Breast epithelium (tissue), 3 donors: ENCODE results near the gene WIPF1.

Experiments
- POLR2A ChIP-seq: fragments of 450-650 bp; IDR thresholded peaks from one replicate; pipeline ENCODE4 v1.6.1; 2016; ENCODE audit warnings: antibody characterized with exemption, mild to moderate bottlenecking, moderate library complexity
- TF ChIP-seq, protein P1 (sequence below), 3 donors: fragments of 450-650 bp; IDR thresholded peaks; one replicate each; pipeline ENCODE4 v1.5.1; 2016 to 2017; ENCODE audit warnings: antibody characterized with exemption in 3 of 3, mild to moderate bottlenecking in 3 of 3, moderate library complexity in 3 of 3

DNA sequence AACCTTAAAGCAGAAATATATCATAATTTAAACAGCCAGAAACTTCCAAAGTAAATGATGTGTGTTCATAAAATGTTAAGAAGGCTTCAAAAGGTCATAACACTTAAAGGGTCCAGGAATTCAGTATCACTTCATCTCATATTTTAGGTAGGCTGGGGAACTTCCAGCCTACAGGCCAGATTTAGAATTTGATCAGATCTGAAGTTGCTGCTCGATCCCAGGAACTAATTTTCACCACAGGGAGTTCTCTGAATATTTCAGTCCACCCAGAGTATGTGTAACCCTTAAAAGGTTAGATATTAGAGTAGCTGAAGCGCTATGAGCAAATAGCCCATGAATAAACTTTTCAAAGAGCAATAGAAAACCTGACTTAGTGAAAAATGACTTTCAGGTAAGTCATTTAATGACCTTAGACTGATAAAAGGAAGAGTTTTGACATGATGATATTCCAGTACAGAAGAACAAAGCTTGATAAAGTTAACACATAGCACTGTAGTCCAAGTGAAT, 1.7 kb downstream of the WIPF1 start:
- TF ChIP-seq, protein P1, sequence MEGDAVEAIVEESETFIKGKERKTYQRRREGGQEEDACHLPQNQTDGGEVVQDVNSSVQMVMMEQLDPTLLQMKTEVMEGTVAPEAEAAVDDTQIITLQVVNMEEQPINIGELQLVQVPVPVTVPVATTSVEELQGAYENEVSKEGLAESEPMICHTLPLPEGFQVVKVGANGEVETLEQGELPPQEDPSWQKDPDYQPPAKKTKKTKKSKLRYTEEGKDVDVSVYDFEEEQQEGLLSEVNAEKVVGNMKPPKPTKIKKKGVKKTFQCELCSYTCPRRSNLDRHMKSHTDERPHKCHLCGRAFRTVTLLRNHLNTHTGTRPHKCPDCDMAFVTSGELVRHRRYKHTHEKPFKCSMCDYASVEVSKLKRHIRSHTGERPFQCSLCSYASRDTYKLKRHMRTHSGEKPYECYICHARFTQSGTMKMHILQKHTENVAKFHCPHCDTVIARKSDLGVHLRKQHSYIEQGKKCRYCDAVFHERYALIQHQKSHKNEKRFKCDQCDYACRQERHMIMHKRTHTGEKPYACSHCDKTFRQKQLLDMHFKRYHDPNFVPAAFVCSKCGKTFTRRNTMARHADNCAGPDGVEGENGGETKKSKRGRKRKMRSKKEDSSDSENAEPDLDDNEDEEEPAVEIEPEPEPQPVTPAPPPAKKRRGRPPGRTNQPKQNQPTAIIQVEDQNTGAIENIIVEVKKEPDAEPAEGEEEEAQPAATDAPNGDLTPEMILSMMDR (IDR thresholded peaks at IDR 0.05): no peak
- no peak for TF ChIP-seq POLR2A
